Subcutaneous adipose tissue (tissue), 4 donors: ENCODE results near the gene MAGI1. TPM values are rescaled to one million over a fixed set of nuclear protein-coding genes. Genes with fewer than 3 reads are reported as not detected.

ENCODE experiments used
- total RNA-seq, 4 donors: library from RNA; depleted of rRNA; stranded (reverse); fragments of >200 nt; gene quantifications; one replicate each; pipeline ENCODE4 v1.1.0, GENCODE V29; 2016
- TF ChIP-seq, protein P1 (sequence below): fragments of 450-650 bp; IDR thresholded peaks from one replicate; pipeline ENCODE4 v1.5.1; 2016; ENCODE audit warnings: low read depth, mild to moderate bottlenecking, control low read depth, antibody characterized with exemption, moderate library complexity

MAGI1 gene
- total RNA-seq, 4 donors from 2014 or later, result 15.3 to 56.9 (median 35.4) TPM

DNA sequence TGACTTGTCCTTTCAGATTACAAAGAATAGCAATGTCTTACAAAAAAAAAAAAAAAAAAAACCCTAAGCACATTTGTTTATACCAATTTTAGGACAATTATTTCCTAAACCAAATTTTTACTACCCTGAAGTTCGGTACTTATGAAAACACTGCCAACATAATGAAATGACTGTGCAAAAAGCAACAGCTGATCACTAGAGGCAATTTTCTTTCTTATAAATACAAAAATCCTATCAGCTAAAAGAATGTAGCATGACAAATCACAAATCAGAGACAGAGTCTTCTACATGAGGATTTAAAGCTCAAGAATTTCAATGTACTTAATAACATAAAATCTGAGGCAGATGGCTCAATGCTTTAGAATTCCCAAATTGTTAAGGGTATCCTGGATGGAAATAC, 191.8 kb downstream of the MAGI1 start:
- TF ChIP-seq, protein P1, sequence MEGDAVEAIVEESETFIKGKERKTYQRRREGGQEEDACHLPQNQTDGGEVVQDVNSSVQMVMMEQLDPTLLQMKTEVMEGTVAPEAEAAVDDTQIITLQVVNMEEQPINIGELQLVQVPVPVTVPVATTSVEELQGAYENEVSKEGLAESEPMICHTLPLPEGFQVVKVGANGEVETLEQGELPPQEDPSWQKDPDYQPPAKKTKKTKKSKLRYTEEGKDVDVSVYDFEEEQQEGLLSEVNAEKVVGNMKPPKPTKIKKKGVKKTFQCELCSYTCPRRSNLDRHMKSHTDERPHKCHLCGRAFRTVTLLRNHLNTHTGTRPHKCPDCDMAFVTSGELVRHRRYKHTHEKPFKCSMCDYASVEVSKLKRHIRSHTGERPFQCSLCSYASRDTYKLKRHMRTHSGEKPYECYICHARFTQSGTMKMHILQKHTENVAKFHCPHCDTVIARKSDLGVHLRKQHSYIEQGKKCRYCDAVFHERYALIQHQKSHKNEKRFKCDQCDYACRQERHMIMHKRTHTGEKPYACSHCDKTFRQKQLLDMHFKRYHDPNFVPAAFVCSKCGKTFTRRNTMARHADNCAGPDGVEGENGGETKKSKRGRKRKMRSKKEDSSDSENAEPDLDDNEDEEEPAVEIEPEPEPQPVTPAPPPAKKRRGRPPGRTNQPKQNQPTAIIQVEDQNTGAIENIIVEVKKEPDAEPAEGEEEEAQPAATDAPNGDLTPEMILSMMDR, result no peak

DNA sequence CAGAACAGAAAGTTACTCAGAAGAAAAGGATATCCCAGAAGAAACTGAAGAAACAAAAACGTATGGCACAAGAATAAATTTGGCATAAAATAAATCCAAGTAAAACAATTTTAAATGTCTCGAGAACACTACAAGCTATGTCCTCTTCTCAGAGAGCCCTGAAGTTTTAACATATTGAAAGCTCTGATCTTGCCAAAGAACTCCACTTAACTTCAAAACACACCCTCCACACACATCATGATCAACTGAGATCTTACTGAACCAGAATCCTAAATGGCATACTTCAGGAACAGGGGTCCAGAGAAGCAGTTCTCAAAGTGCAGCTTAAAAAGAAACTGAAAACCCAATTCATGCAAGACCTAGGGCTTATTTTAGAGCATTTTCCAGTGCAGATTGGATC, 194.3 kb downstream of the MAGI1 start:
- TF ChIP-seq, protein P1, result no peak

DNA sequence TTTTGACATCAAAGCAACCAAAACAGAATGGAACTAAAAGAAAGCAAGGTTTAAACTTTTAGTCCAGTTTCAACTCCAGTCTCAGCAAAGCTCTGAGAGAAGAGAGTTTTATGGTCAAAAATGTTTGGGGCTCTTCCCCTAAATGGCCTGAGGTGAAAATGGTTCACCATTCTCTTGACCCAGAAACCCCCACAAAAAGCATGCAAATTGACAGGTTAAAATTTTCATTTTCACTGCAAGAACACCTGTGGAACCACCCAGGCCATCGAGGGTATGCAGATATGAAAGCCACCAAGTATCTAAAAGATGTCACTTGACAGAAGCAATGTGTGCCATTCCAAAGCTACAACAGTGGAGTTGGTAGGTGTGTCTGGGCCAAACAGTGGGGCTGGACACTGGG, 195.0 kb downstream of the MAGI1 start:
- TF ChIP-seq, protein P1, result no peak

DNA sequence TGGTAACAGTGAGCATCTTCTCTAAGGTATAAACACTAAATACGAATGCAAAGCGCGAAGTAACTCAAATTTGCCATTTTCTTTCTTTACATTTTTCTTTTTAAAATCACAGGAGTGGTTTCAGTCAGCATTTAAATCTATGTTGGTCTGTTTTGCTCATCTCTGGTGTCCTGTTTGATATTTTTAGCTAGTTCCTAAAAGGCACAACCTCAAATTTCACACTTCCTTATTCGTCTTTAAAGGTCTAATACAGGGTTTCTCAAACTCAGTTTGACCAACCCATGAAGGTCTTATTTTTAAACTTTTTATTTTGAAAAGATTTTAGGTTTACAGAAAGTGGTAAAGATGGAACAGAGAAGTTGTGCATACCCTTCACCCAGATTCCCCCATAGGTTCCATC, 201.1 kb downstream of the MAGI1 start:
- TF ChIP-seq, protein P1, result no peak

DNA sequence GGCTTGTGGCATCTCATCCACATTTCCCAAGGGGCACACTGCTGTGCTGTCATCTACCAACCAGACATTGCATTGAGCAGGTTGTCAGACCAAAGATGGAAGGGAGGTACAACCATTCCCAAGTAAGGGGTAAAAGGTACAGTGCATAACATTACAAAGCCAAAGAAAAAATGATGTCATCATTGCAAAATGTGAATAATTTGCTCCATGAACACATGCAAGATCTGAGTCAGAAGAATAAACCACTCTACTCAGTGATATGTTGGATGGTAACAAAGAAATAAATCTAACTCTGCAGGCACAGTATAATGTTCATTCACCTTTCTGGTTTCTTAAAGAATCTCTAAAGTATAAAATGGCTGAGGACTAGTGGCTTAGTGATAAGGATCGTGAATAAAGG, 202.7 kb downstream of the MAGI1 start:
- TF ChIP-seq, protein P1, result no peak

DNA sequence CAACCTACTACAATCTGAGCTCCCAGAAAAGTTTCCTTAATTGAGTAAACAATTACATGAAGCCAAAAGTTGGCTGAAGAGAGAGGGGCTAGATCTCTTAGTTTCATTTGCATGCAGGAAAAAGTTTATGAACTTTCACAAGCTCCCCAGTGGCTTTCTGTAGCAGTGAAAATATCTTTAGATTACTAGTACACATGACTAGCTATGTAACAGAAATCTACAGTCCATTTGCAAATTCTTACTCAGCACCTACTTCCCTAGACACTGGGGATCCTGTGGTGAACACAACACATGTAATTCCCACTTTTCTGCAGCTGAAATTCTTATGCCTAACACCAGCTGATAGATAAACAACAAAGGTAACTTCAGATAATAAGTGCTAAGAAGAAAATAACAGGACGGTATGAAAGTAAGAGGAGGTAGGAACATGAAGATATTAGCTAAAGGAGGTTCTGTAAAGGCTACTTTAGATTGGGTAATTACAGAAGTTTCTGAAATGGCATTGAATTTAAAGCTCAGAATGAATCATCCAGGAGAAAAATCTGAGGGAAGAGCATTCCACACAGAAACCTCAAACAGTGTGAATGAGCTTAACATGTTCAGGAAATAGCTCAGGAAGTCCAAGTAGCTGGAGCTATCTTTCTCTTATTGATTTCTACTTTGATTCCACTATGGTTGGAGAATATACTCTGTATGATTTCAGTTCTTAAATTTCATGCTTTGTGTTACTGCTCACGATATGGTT, 204.8 kb downstream of the MAGI1 start:
- TF ChIP-seq, protein P1, result no peak

DNA sequence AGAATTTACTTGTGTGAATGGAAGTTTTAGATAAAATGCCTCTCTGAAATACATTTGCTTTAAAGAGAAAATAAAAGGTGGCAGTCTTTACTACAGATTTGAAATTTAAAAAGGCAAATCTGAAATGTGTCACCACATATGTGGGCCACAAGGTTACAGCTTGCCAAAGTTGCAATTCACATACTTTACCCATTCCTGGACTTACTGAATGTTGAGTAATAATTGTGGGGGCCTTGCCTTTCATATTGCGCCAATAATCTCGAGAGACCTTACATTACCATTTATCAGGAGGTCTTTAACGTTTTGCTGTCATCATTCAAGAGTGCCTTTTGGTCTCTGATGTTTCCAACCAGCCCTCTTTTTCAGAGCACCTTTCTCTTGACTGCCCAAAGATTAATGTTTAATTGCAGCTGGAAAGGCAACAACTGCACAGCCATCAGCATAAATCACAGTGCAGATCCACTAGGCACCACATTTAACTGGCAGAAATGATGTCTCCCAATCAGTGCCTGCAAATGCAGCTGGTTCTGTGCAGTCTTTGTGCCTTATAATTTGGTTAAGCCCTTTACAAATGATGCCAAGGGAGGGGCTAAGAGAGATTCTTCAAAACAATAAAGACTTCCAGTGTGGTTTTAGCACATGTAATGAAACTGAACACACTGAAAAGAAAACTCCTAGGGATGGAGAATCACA, 206.8 kb downstream of the MAGI1 start:
- TF ChIP-seq, protein P1, result no peak
